ENCODE results near the gene SIAH1. TPM values are rescaled to one million over a fixed set of nuclear protein-coding genes. Genes with fewer than 3 reads are reported as not detected.

The SIAH1 gene
- total RNA-seq, 1 experiment from 2014 or later = 33.2 TPM

DNA sequence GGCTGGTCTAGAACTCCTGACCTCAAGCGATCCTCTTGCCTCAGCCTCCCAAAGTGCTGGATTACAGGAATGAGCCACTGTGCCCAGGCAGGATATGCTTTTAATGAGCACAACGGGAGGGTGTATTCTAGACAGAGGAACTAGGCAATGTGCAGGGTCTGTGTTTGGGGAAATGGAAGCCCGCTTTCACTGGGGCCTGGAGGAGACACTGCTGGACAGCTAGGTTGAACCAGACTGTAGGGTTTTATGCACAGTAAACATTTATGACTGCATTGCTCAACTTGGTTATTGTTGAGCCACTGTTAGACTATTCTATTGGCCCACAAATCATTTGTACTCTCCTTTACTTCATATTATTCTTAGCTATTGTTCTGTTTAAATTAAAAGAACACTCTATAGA is 10.2 kb upstream of the SIAH1 start:
- Histone ChIP-seq H4K91ac (ENCODE audit: insufficient read length, low read depth, low read length) (no peak overlapping the region), H2BK120ac (ENCODE audit: low read depth, low read length, poor library complexity, severe bottlenecking) (no peak overlapping the region), H3K9me3 (ENCODE audit: control insufficient read depth, low read depth, low read length) (no peaks in the 10 kb centered on the region), H4K8ac (replicated peaks; ENCODE audit: insufficient read length, low read depth, low read length) (no peak overlapping the region), H3K27me3 (ENCODE audit: insufficient read depth, low read length) (no peaks in the 10 kb centered on the region), H2AFZ (ENCODE audit: low read length) (no peak overlapping the region), H2BK5ac (ENCODE audit: insufficient read length, low read length) (no peak overlapping the region), H3K79me1 (ENCODE audit: insufficient read depth, low read depth, low read length, poor library complexity, severe bottlenecking) (no peaks in the 10 kb centered on the region), H4K20me1 (ENCODE audit: control insufficient read depth, insufficient read depth, insufficient read length) (no peaks in the 10 kb centered on the region), H2BK15ac (ENCODE audit: low read depth, low read length) (no peak overlapping the region), H3K23me2 (ENCODE audit: insufficient read length, low read depth, low read length, poor library complexity, severe bottlenecking) (no peaks in the 10 kb centered on the region), H3K14ac (ENCODE audit: insufficient read depth, low read length) (no peak overlapping the region), H2AK5ac (ENCODE audit: insufficient read length, low read length) (no peak overlapping the region), H3K56ac (ENCODE audit: insufficient read length, low read depth, low read length) (no peak overlapping the region), H3K4me1 (ENCODE audit: insufficient read depth, low read length) (no peaks in the 10 kb centered on the region), H3K79me2 (ENCODE audit: insufficient read depth, low read length) (no peaks in the 10 kb centered on the region), H3K18ac (ENCODE audit: insufficient read length, low read depth, low read length) (no peak overlapping the region), H3K9ac (ENCODE audit: extremely low read depth, insufficient read length, low read length) (no peak overlapping the region), H3T11ph (ENCODE audit: low read length) (no peak overlapping the region), H3K4me2 (ENCODE audit: insufficient read depth, insufficient read length, low read length) (no peak overlapping the region), H3K23ac (ENCODE audit: insufficient read length, low read depth, low read length) (no peak overlapping the region), H2BK12ac (ENCODE audit: insufficient read length, low read depth, low read length) (no peak overlapping the region), H2BK20ac (ENCODE audit: low read depth, low read length, poor library complexity, severe bottlenecking) (no peak overlapping the region), H4K5ac (ENCODE audit: insufficient read length, low read depth, low read length) (no peak overlapping the region), H3K27ac (ENCODE audit: insufficient read length, low read depth, low read length) (no peak overlapping the region), H3K4ac (ENCODE audit: low read depth, low read length) (no peak overlapping the region)
- WGBS (ENCODE audit: extremely low coverage, insufficient read length, low lambda C conversion rate) = no CpG with 5 or more reads among the region's 3 CpGs
- TF ChIP-seq, protein P1, sequence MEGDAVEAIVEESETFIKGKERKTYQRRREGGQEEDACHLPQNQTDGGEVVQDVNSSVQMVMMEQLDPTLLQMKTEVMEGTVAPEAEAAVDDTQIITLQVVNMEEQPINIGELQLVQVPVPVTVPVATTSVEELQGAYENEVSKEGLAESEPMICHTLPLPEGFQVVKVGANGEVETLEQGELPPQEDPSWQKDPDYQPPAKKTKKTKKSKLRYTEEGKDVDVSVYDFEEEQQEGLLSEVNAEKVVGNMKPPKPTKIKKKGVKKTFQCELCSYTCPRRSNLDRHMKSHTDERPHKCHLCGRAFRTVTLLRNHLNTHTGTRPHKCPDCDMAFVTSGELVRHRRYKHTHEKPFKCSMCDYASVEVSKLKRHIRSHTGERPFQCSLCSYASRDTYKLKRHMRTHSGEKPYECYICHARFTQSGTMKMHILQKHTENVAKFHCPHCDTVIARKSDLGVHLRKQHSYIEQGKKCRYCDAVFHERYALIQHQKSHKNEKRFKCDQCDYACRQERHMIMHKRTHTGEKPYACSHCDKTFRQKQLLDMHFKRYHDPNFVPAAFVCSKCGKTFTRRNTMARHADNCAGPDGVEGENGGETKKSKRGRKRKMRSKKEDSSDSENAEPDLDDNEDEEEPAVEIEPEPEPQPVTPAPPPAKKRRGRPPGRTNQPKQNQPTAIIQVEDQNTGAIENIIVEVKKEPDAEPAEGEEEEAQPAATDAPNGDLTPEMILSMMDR (conservative IDR thresholded peaks at IDR 0.05) = no peak
- Mint-ChIP-seq H3K36me3 (ENCODE audit: insufficient read depth in 1 of 3, low read depth in 3 of 3) (no peaks in the 10 kb centered on the region), H3K9me3 (no peaks in the 10 kb centered on the region), H3K27me3 (ENCODE audit: low read depth) (no peaks in the 10 kb centered on the region), H3K4me3 (no peak overlapping the region), H3K4me1 (peaks cover 0 to 4% of the 10 kb centered on the region in 2 experiments; a peak in 2 of 4 replicates), H3K27ac (no peak overlapping the region)
- DNase-seq = no peak
